H1 (cell line): ENCODE data around the gene ZNF521. TPM values are rescaled to one million over a fixed set of nuclear protein-coding genes. Genes with fewer than 3 reads are reported as not detected.

Experiments used
- CTCF ChIA-PET: fragments of 300-600 bp; sonication (Branson Sonifier 250); formaldehyde crosslinking; loops from one replicate; lab custom pipeline; 2021; ENCODE audit not compliant: partially characterized antibody; lab: Charles Lee
- POLR2A ChIA-PET: fragments of 300-600 bp; sonication (Branson Sonifier 250); formaldehyde crosslinking; loops from one replicate; lab custom pipeline; 2021; ENCODE audit warnings: inconsistent platforms; ENCODE audit not compliant: partially characterized antibody; lab: Charles Lee
- DNase-seq, 2 experiments: peaks; one replicate each; pipeline versions ENCODE4 v3.0.0 to v3.0.0-alpha.2; 2010 to 2022; ENCODE audit warnings: low spot score in 2 of 2, low read depth in 1 of 2, mixed read lengths in 1 of 2
- FAIRE-seq: peaks from 2 replicates; lab custom pipeline; 2011; peaks lifted over from hg19 to GRCh38; lab: Jason Lieb, UNC
- H2AFZ ChIP-seq: 2 replicates; pipeline ENCODE4 v1.8.1; 2012; ENCODE audit warnings: low read length, inconsistent platforms
- H2AK5ac ChIP-seq: 2 replicates; pipeline ENCODE4 v1.6.1; 2013; ENCODE audit warnings: low read depth, low read length
- H2BK120ac ChIP-seq: replicated peaks from 2 replicates; pipeline ENCODE3; 2013; ENCODE audit warnings: low read depth, low read length, inconsistent platforms
- H2BK12ac ChIP-seq: 2 replicates; pipeline ENCODE4 v1.6.1; 2013; ENCODE audit warnings: low read depth, low read length
- H2BK15ac ChIP-seq: 2 replicates; pipeline ENCODE4 v1.6.1; 2013; ENCODE audit warnings: low read length
- H2BK20ac ChIP-seq: 2 replicates; pipeline ENCODE4 v1.6.1; 2013; ENCODE audit warnings: low read length
- H2BK5ac ChIP-seq: 2 replicates; pipeline ENCODE4 v1.6.1; 2013; ENCODE audit warnings: low read depth, low read length
- H3K14ac ChIP-seq: 2 replicates; pipeline ENCODE4 v1.6.1; 2013; ENCODE audit warnings: inconsistent platforms; ENCODE audit not compliant: insufficient read length
- H3K18ac ChIP-seq: 2 replicates; pipeline ENCODE4 v1.6.1; 2013; ENCODE audit warnings: low read length; ENCODE audit errors: extremely low read depth
- H3K23ac ChIP-seq: 2 replicates; pipeline ENCODE4 v1.6.1; 2013; ENCODE audit warnings: inconsistent platforms; ENCODE audit not compliant: insufficient read length
- H3K23me2 ChIP-seq: 2 replicates; pipeline ENCODE4 v1.6.1; 2013; ENCODE audit warnings: low read depth, low read length
- H3K27ac ChIP-seq: 2 replicates; pipeline ENCODE4 v1.6.1; 2011; ENCODE audit warnings: low read depth, low read length, inconsistent platforms
- H3K27me3 ChIP-seq, 4 experiments: replicated peaks in 1 of 4; 1 replicate in 1 of 4; 2 replicates in 3 of 4; pipeline versions ENCODE4 v1.6.1 to v1.8.1; 2011 to 2013; ENCODE audit warnings: low read length in 3 of 4, mild to moderate bottlenecking in 3 of 4, inconsistent platforms in 2 of 4, mixed read lengths in 2 of 4, moderate library complexity in 1 of 4; ENCODE audit not compliant: control insufficient read depth in 3 of 4, insufficient read depth in 3 of 4; ENCODE audit errors: extremely low read depth in 1 of 4
- H3K36me3 ChIP-seq, 4 experiments: 2 replicates each; pipeline versions ENCODE4 v1.6.1 to v1.8.1; 2011 to 2013; ENCODE audit warnings: mild to moderate bottlenecking in 4 of 4, low read length in 3 of 4, moderate library complexity in 2 of 4, control low read depth in 1 of 4, inconsistent platforms in 1 of 4; ENCODE audit not compliant: insufficient read depth in 4 of 4, control insufficient read depth in 2 of 4
- H3K4ac ChIP-seq: replicated peaks from 2 replicates; pipeline ENCODE3; 2013; ENCODE audit warnings: low read length, low read depth, mixed read lengths, inconsistent platforms; ENCODE audit not compliant: insufficient read length
- H3K4me1 ChIP-seq, 4 experiments: replicated peaks in 1 of 4; 1 replicate in 1 of 4; 2 replicates in 3 of 4; pipeline versions ENCODE4 v1.6.1 to v1.8.1; 2011 to 2013; ENCODE audit warnings: low read length in 3 of 4, inconsistent platforms in 2 of 4, mixed read lengths in 1 of 4; ENCODE audit not compliant: insufficient read depth in 4 of 4, control insufficient read depth in 3 of 4
- H3K4me2 ChIP-seq, 2 experiments: 2 replicates each; pipeline versions ENCODE4 v1.6.1 to v1.8.1; 2011 to 2013; ENCODE audit warnings: low read depth in 2 of 2, low read length in 2 of 2, control low read depth in 1 of 2, inconsistent platforms in 1 of 2, mild to moderate bottlenecking in 1 of 2; ENCODE audit not compliant: insufficient read depth in 1 of 2
- H3K4me3 ChIP-seq, 4 experiments: fragments of 200-600, 300-600 bp in 1 of 4; sonication (generic), shearing (Covaris generic), sonication (Bioruptor Twin) in 1 of 4; 2 replicates each; pipeline versions ENCODE4 v1.5.1 to v1.8.1; 2011 to 2016; ENCODE audit warnings: low read length in 4 of 4, low read depth in 3 of 4, control low read depth in 2 of 4, inconsistent platforms in 2 of 4, mild to moderate bottlenecking in 2 of 4, mixed read lengths in 1 of 4, moderate library complexity in 1 of 4; ENCODE audit not compliant: insufficient read depth in 2 of 4; ENCODE audit errors: extremely low read depth in 1 of 4
- H3K56ac ChIP-seq: replicated peaks from 2 replicates; pipeline ENCODE3; 2013; ENCODE audit warnings: low read depth, mild to moderate bottlenecking, mixed read lengths, low read length, inconsistent platforms; ENCODE audit not compliant: insufficient read length
- H3K79me1 ChIP-seq: 2 replicates; pipeline ENCODE4 v1.6.1; 2013; ENCODE audit warnings: low read depth, low read length, control low read depth
- H3K79me2 ChIP-seq, 2 experiments: 2 replicates each; pipeline versions ENCODE4 v1.6.1 to v1.8.1; 2012 to 2013; ENCODE audit warnings: low read length in 2 of 2, mild to moderate bottlenecking in 2 of 2, inconsistent platforms in 1 of 2; ENCODE audit not compliant: insufficient read depth in 2 of 2, control insufficient read depth in 1 of 2
- H3K9ac ChIP-seq, 4 experiments: replicated peaks in 1 of 4; 1 replicate in 1 of 4; 2 replicates in 3 of 4; pipeline versions ENCODE4 v1.6.1 to v1.8.1; 2011 to 2013; ENCODE audit warnings: low read depth in 3 of 4, low read length in 3 of 4, control low read depth in 2 of 4, mild to moderate bottlenecking in 2 of 4, moderate library complexity in 2 of 4, inconsistent platforms in 1 of 4; ENCODE audit errors: extremely low read depth in 1 of 4
- H3K9me3 ChIP-seq, 2 experiments: 2 replicates each; pipeline versions ENCODE4 v1.6.1 to v1.8.1; 2012 to 2013; ENCODE audit warnings: mild to moderate bottlenecking in 2 of 2, moderate library complexity in 2 of 2, control low read depth in 1 of 2, inconsistent platforms in 1 of 2, low read depth in 1 of 2, low read length in 1 of 2, mixed read lengths in 1 of 2; ENCODE audit not compliant: insufficient read depth in 2 of 2
- H4K20me1 ChIP-seq, 2 experiments: replicated peaks in 1 of 2; 2 replicates each; pipeline versions ENCODE3 to v1.8.1; 2011 to 2013; ENCODE audit warnings: inconsistent platforms in 2 of 2, low read length in 2 of 2, mild to moderate bottlenecking in 1 of 2; ENCODE audit not compliant: insufficient read depth in 2 of 2, control insufficient read depth in 1 of 2
- H4K5ac ChIP-seq: 2 replicates; pipeline ENCODE4 v1.6.1; 2013; ENCODE audit warnings: low read length, low read depth, mixed read lengths, inconsistent platforms; ENCODE audit not compliant: insufficient read length
- H4K8ac ChIP-seq: 2 replicates; pipeline ENCODE4 v1.8.0; 2013; ENCODE audit warnings: mild to moderate bottlenecking, moderate library complexity, low read length, inconsistent platforms; ENCODE audit not compliant: insufficient read depth; ENCODE audit errors: extremely low read depth
- H4K91ac ChIP-seq: replicated peaks from 2 replicates; pipeline ENCODE3; 2013; ENCODE audit warnings: low read length, mixed read lengths, inconsistent platforms; ENCODE audit not compliant: insufficient read length
- CHD2 ChIP-seq: IDR thresholded peaks from 2 replicates; pipeline ENCODE4 v1.6.1; 2012; ENCODE audit warnings: low read length, improper control_type of control experiment
- SP1 ChIP-seq: IDR thresholded peaks from 2 replicates; pipeline ENCODE4 v1.6.1; 2011; ENCODE audit warnings: low read depth, low read length
- WGBS, 2 experiments: shearing (Covaris generic) in 1 of 2; methylation state at CpG; one replicate each; pipeline versions ENCODE4 v1.1.6 to v1.1.7; 2013 to 2015; ENCODE audit warnings: low lambda C conversion rate in 2 of 2, mixed read lengths in 2 of 2, inconsistent platforms in 1 of 2, low coverage in 1 of 2, missing lambda C conversion rate in 1 of 2; ENCODE audit not compliant: insufficient replicate concordance in 2 of 2, insufficient coverage in 1 of 2, insufficient read length in 1 of 2; ENCODE audit errors: extremely low coverage in 1 of 2, missing lambda C conversion rate in 1 of 2; 5-methylcytosine and 5-hydroxymethylcytosine counted together
- polyA plus RNA-seq, 7 experiments: library from polyadenylated mRNA; depleted of rRNA in 3 of 7; stranded (reverse) in 5 of 7; unstranded in 2 of 7; fragments of >200 nt in 5 of 7; fragments of 200-250 nt in 2 of 7; gene quantifications; 1 replicate in 5 of 7; 2 replicates in 1 of 7; 4 replicates in 1 of 7; pipeline versions ENCODE4 v1.2.1 to v1.2.3, GENCODE V29; 2011 to 2013; ENCODE audit warnings: missing spikeins in 2 of 7, mixed read lengths in 2 of 7
- total RNA-seq: library from RNA; stranded (reverse); fragmentation: NEBNext Ultra II Directional; extraction: Animal tissue kit (Norgen Biotek cat#: 25700); gene quantifications from 2 replicates; pipeline ENCODE4 v1.2.1, GENCODE V29; 2021

Gene ZNF521
- total and polyA plus RNA-seq, 2 of the 8 experiments (the other 6 are each of a cell fraction or from before 2014, with no cell fraction given): 9.5 to 15.8 TPM

- Histone ChIP-seq H3K27me3 (peaks cover 29 to 62% (median 51%) of the 10 kb centered on the region in 4 experiments), H3K4ac (no peak overlapping the region)
Measured at GRCh38 chr18:25044694-25045093, 307.3 kb downstream of the ZNF521 start.

More at GRCh38 chr18:25044694-25045093, 307.3 kb downstream of the ZNF521 start:
- Histone ChIP-seq H2BK5ac (no peak overlapping the region), H3K27ac (no peak overlapping the region), H2BK120ac (no peak overlapping the region), H2BK15ac (no peak overlapping the region), H2AFZ (no peak overlapping the region), H3K4me1 (peaks cover 2 to 10% (median 5%) of the 10 kb centered on the region in 4 experiments), H3K79me2 (no peaks in the 10 kb centered on the region), H3K79me1 (no peaks in the 10 kb centered on the region), H3K18ac (no peak overlapping the region), H3K23me2 (no peaks in the 10 kb centered on the region), H3K9me3 (no peaks in the 10 kb centered on the region), H2BK20ac (no peak overlapping the region), H3K14ac (no peak overlapping the region), H4K5ac (no peak overlapping the region), H4K8ac (no peak overlapping the region), H2BK12ac (no peak overlapping the region), H3K4me3 (no peak overlapping the region), H2AK5ac (no peak overlapping the region), H3K36me3 (no peaks in the 10 kb centered on the region)
- no peak for DNase-seq
- POLR2A ChIA-PET: no interaction called here
- 44% methylated on average over 2 of the region's 2 CpGs; no CpG with 5 or more reads in 1 of the 2 experiments for WGBS, 2 experiments
- CTCF ChIA-PET: interaction anchor here (0.6 to 1.4 kb wide), 4 partner anchors 9 to 413 kb away, joined by 3 to 4 read pairs (median 4); no protein-coding TSS in a partner anchor
- no peak for FAIRE-seq
- TF ChIP-seq SP1: no peak
- no peak for TF ChIP-seq CHD2
- TF ChIP-seq, all 59 proteins: peak for 0
- Histone ChIP-seq H3K4me2 (no peak overlapping the region), H4K20me1 (peaks cover 5 to 6% of the 10 kb centered on the region in 2 experiments), H3K23ac (no peak overlapping the region), H4K91ac (no peak overlapping the region), H3K56ac (no peak overlapping the region), H3K9ac (no peak overlapping the region)
